Smooth muscle cell (in vitro differentiated cells): ENCODE results near the gene ACACA. TPM values are rescaled to one million over a fixed set of nuclear protein-coding genes. Genes with fewer than 3 reads are reported as not detected.

ENCODE experiments used
- DNase-seq: peaks from one replicate; lab custom pipeline; 2025; ENCODE audit not compliant: unreplicated experiment; lab: John Stamatoyannopoulos, UW
- H2AFZ ChIP-seq: fragments of 200-600 bp; sonication (generic); 2 replicates; pipeline ENCODE4 v1.6.0; 2016; ENCODE audit warnings: antibody characterized with exemption, low read depth, mild to moderate bottlenecking
- H3F3A ChIP-seq: fragments of 200-600 bp; sonication (generic); 2 replicates; pipeline ENCODE4 v1.6.0; 2017; ENCODE audit warnings: antibody characterized with exemption, low read depth
- H3K27ac ChIP-seq: fragments of 200-600 bp; sonication (generic); 2 replicates; pipeline ENCODE4 v1.5.1; 2016; ENCODE audit warnings: low read depth, mild to moderate bottlenecking
- H3K27me3 ChIP-seq: fragments of 200-600 bp; sonication (generic); 2 replicates; pipeline ENCODE4 v1.6.1; 2016; ENCODE audit warnings: low read depth, mild to moderate bottlenecking
- H3K36me3 ChIP-seq: fragments of 200-600 bp; sonication (generic); 2 replicates; pipeline ENCODE4 v1.5.1; 2016; ENCODE audit warnings: low read depth
- H3K4me1 ChIP-seq: fragments of 200-600 bp; sonication (generic); 2 replicates; pipeline ENCODE4 v1.5.1; 2016; ENCODE audit warnings: low read depth
- H3K4me2 ChIP-seq: fragments of 200-600 bp; sonication (generic); 2 replicates; pipeline ENCODE4 v1.6.0; 2016; ENCODE audit warnings: mild to moderate bottlenecking
- H3K4me3 ChIP-seq: fragments of 200-600 bp; sonication (generic); 2 replicates; pipeline ENCODE4 v1.5.1; 2016; ENCODE audit warnings: mild to moderate bottlenecking
- H3K79me2 ChIP-seq: fragments of 200-600 bp; sonication (generic); 2 replicates; pipeline ENCODE4 v1.6.0; 2016; ENCODE audit warnings: low read depth, mild to moderate bottlenecking
- H3K9ac ChIP-seq: fragments of 200-600 bp; sonication (generic); 2 replicates; pipeline ENCODE4 v1.6.0; 2016; ENCODE audit warnings: low read depth
- H3K9me3 ChIP-seq: fragments of 200-600 bp; sonication (generic); replicated peaks from 2 replicates; pipeline ENCODE4 v1.5.1; 2016; ENCODE audit warnings: low read depth
- H4K20me1 ChIP-seq: fragments of 200-600 bp; sonication (generic); 2 replicates; pipeline ENCODE4 v1.6.0; 2016; ENCODE audit warnings: low read depth
- CTCF ChIP-seq: fragments of 200-600 bp; sonication (generic); IDR thresholded peaks from 2 replicates; pipeline ENCODE4 v1.5.1; 2017; ENCODE audit warnings: borderline replicate concordance, mild to moderate bottlenecking, antibody characterized with exemption; ENCODE audit not compliant: insufficient read depth, poor library complexity, severe bottlenecking
- WGBS: methylation state at CpG from one replicate; pipeline ENCODE4 v1.1.7; 2016; ENCODE audit warnings: low lambda C conversion rate; 5-methylcytosine and 5-hydroxymethylcytosine counted together
- polyA plus RNA-seq: library from polyadenylated mRNA; unstranded; fragments of >200 nt; fragmentation: Nextera tagmentation; extraction: Ambion mirVana; gene quantifications from 2 replicates; pipeline ENCODE4 v1.2.1, GENCODE V29; 2016
- total RNA-seq: library from RNA; depleted of rRNA; stranded (reverse); fragments of >200 nt; gene quantifications from 2 replicates; pipeline ENCODE4 v1.2.3, GENCODE V29; 2014

ACACA gene
- total and polyA plus RNA-seq, 2 experiments from 2014 or later = 16.4 to 33.9 TPM

GRCh38 chr17:37342589-37342988 lies 64.0 kb downstream of the ACACA start:
- H3K36me3 ChIP-seq = no peaks in the 10 kb centered on the region
- no peaks in the 10 kb centered on the region for H3F3A ChIP-seq
- H2AFZ ChIP-seq = no peak overlapping the region
- H3K79me2 ChIP-seq = peaks cover 64% of the 10 kb centered on the region
- peaks cover 93% of the 10 kb centered on the region for H4K20me1 ChIP-seq
- DNase-seq = no peak
- no peaks in the 10 kb centered on the region for H3K4me1 ChIP-seq
- no peak overlapping the region for H3K27ac ChIP-seq
- no peaks in the 10 kb centered on the region for H3K27me3 ChIP-seq
- H3K9ac ChIP-seq = no peak overlapping the region
- 90% methylated on average over 2 of the region's 2 CpGs for WGBS
- H3K4me2 ChIP-seq = no peak overlapping the region
- no peaks in the 10 kb centered on the region for H3K9me3 ChIP-seq
- no peak overlapping the region for H3K4me3 ChIP-seq
- TF ChIP-seq CTCF = no peak

GRCh38 chr17:37340804-37341203 lies 65.8 kb downstream of the ACACA start:
- no peak overlapping the region for H3K9ac ChIP-seq
- TF ChIP-seq CTCF = no peak
- H3K27ac ChIP-seq = no peak overlapping the region
- H2AFZ ChIP-seq = no peak overlapping the region
- WGBS = 79% methylated on average over 2 of the region's 2 CpGs
- no peak for DNase-seq
- peaks cover 71% of the 10 kb centered on the region for H3K79me2 ChIP-seq
- H3K9me3 ChIP-seq = no peaks in the 10 kb centered on the region
- H3K4me1 ChIP-seq = no peaks in the 10 kb centered on the region
- H3K36me3 ChIP-seq = no peaks in the 10 kb centered on the region
- peaks cover 85% of the 10 kb centered on the region for H4K20me1 ChIP-seq
- H3K27me3 ChIP-seq = no peaks in the 10 kb centered on the region
- no peaks in the 10 kb centered on the region for H3F3A ChIP-seq
- no peak overlapping the region for H3K4me3 ChIP-seq
- no peak overlapping the region for H3K4me2 ChIP-seq

- no peaks in the 10 kb centered on the region for H3F3A ChIP-seq
- no peaks in the 10 kb centered on the region for H3K4me1 ChIP-seq
- no peak for DNase-seq
- WGBS = 37% methylated on average over 3 of the region's 3 CpGs
- H2AFZ ChIP-seq = no peak overlapping the region
- no peak for TF ChIP-seq CTCF
- H3K4me3 ChIP-seq = no peak overlapping the region
- H3K4me2 ChIP-seq = no peak overlapping the region
- H3K27me3 ChIP-seq = no peaks in the 10 kb centered on the region
- H3K79me2 ChIP-seq = peaks cover 73% of the 10 kb centered on the region
- H4K20me1 ChIP-seq = peaks cover 70% of the 10 kb centered on the region
- H3K27ac ChIP-seq = no peak overlapping the region
- no peak overlapping the region for H3K9ac ChIP-seq
- no peaks in the 10 kb centered on the region for H3K36me3 ChIP-seq
- no peaks in the 10 kb centered on the region for H3K9me3 ChIP-seq
These were observed 67.3 kb downstream of the ACACA start for GRCh38 chr17:37339321-37339720.

- WGBS = 89% methylated on average over 3 of the region's 3 CpGs
These were observed 67.8 kb downstream of the ACACA start for GRCh38 chr17:37338847-37339246.

More at GRCh38 chr17:37338847-37339246, 67.8 kb downstream of the ACACA start:
- no peak overlapping the region for H2AFZ ChIP-seq
- H3K27ac ChIP-seq = no peak overlapping the region
- TF ChIP-seq CTCF = no peak
- peaks cover 68% of the 10 kb centered on the region for H3K79me2 ChIP-seq
- no peak for DNase-seq
- no peak overlapping the region for H3K9ac ChIP-seq
- no peaks in the 10 kb centered on the region for H3F3A ChIP-seq
- H4K20me1 ChIP-seq = peaks cover 68% of the 10 kb centered on the region
- no peaks in the 10 kb centered on the region for H3K4me1 ChIP-seq
- no peak overlapping the region for H3K4me2 ChIP-seq
- no peak overlapping the region for H3K4me3 ChIP-seq
- no peaks in the 10 kb centered on the region for H3K9me3 ChIP-seq
- no peaks in the 10 kb centered on the region for H3K27me3 ChIP-seq
- no peaks in the 10 kb centered on the region for H3K36me3 ChIP-seq
